Transverse colon (tissue), 4 donors: ENCODE measurements around the gene THBS1. TPM values are rescaled to one million over a fixed set of nuclear protein-coding genes. Genes with fewer than 3 reads are reported as not detected.

Experiments
- DNase-seq: peaks from one replicate; pipeline ENCODE4 v3.0.0-alpha.2; 2019
- H3K27ac ChIP-seq, 4 donors: fragments of 200-600 bp; sonication (generic); 2 replicates each; pipeline ENCODE4 v1.5.1; 2016 to 2018; ENCODE audit warnings: inconsistent platforms in 4 of 4
- H3K27me3 ChIP-seq: fragments of 200-600 bp; sonication (generic); 2 replicates; pipeline ENCODE4 v1.5.1; 2017; ENCODE audit warnings: inconsistent platforms
- H3K36me3 ChIP-seq, 4 donors: fragments of 200-600 bp; sonication (generic); 2 replicates each; pipeline ENCODE4 v1.5.1; 2017 to 2019; ENCODE audit warnings: inconsistent platforms in 4 of 4
- H3K4me1 ChIP-seq, 4 donors: fragments of 200-600 bp; sonication (generic); 2 replicates each; pipeline ENCODE4 v1.5.1; 2017 to 2020; ENCODE audit warnings: inconsistent platforms in 4 of 4
- H3K4me3 ChIP-seq, 4 donors: fragments of 200-600 bp; sonication (generic); 1 replicate in 1 of 4; 2 replicates in 3 of 4; pipeline versions ENCODE4 v1.5.1 to v1.6.1; 2017 to 2019; ENCODE audit warnings: inconsistent platforms in 4 of 4
- H3K9me3 ChIP-seq, 2 donors: fragments of 200-600 bp; sonication (generic); 2 replicates each; pipeline ENCODE4 v1.5.1; 2017 to 2019; ENCODE audit warnings: inconsistent platforms in 2 of 2
- CTCF ChIP-seq, 5 experiments: fragments of 200-600 bp in 3 of 5; fragments of 450-650 bp in 2 of 5; sonication (generic) in 3 of 5; IDR thresholded peaks; 1 replicate in 2 of 5; 2 replicates in 3 of 5; pipeline ENCODE4 v1.5.1; 2016 to 2017; ENCODE audit warnings: antibody characterized with exemption in 5 of 5, inconsistent platforms in 3 of 5, mild to moderate bottlenecking in 2 of 5, moderate library complexity in 1 of 5
- EP300 ChIP-seq: sonication (generic); formaldehyde crosslinking; IDR thresholded peaks from one replicate; pipeline ENCODE4 v1.6.1; 2017; ENCODE audit warnings: antibody characterized with exemption, low read depth
- POLR2A ChIP-seq: fragments of 450-650 bp; IDR thresholded peaks from one replicate; pipeline ENCODE4 v1.6.1; 2016; ENCODE audit warnings: antibody characterized with exemption, mild to moderate bottlenecking, moderate library complexity
- POLR2AphosphoS5 ChIP-seq, 3 donors: sonication (generic); formaldehyde crosslinking; IDR thresholded peaks; one replicate each; pipeline ENCODE4 v1.6.1; 2016; ENCODE audit warnings: antibody characterized with exemption in 3 of 3
- WGBS, 2 donors: methylation state at CpG; one replicate each; pipeline ENCODE4 v1.1.5; 2018; ENCODE audit warnings: low coverage in 1 of 2; 5-methylcytosine and 5-hydroxymethylcytosine counted together
- in situ Hi-C, 4 donors: fragments of 200-750 bp; cut with MboI; loops; one replicate each; pipeline versions ENCODE4 v1.15.0 to v1.15.1; 2017; ENCODE audit warnings: low sequenced_read_pairs in 3 of 4, low pct_ligation_motif_present in 1 of 4, low pct_unique_long_range_greater_than_20kb in 1 of 4
- intact Hi-C: fragments of 100-400 bp; cut with DNase I; formaldehyde crosslinking; loops from one replicate; pipeline ENCODE4 v1.15.1; 2023; ENCODE audit warnings: low total_unique reads
- total RNA-seq, 4 donors: library from RNA; depleted of rRNA; stranded (reverse); fragments of >200 nt; gene quantifications; one replicate each; pipeline ENCODE4 v1.1.0, GENCODE V29; 2016

Gene THBS1
- total RNA-seq, 4 donors from 2014 or later = 197 to 753 (median 410) TPM

DNA sequence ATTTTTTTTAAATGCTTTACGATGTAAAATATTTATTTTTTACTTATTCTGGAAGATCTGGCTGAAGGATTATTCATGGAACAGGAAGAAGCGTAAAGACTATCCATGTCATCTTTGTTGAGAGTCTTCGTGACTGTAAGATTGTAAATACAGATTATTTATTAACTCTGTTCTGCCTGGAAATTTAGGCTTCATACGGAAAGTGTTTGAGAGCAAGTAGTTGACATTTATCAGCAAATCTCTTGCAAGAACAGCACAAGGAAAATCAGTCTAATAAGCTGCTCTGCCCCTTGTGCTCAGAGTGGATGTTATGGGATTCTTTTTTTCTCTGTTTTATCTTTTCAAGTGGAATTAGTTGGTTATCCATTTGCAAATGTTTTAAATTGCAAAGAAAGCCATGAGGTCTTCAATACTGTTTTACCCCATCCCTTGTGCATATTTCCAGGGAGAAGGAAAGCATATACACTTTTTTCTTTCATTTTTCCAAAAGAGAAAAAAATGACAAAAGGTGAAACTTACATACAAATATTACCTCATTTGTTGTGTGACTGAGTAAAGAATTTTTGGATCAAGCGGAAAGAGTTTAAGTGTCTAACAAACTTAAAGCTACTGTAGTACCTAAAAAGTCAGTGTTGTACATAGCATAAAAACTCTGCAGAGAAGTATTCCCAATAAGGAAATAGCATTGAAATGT, 15.6 kb downstream of the THBS1 start:
- WGBS, 2 donors = 36 to 44% methylated on average over 5 of the region's 5 CpGs
- H3K27ac ChIP-seq = peak overlapping the region; percentile 65 to 86 (median 78)
- intact Hi-C loops (no loop called here), in situ Hi-C loops (loop anchor here in 3 of 4 donors (25.0 kb wide), 2 partner anchors 166 to 884 kb away; no protein-coding TSS in a partner anchor)
- peaks cover 9 to 72% (median 48%) of the 10 kb centered on the region in 4 donors for H3K4me1 ChIP-seq
- no peak for DNase-seq
- H3K9me3 ChIP-seq = no peaks in the 10 kb centered on the region
- peaks cover 0 to 40% (median 15%) of the 10 kb centered on the region in 4 donors for H3K36me3 ChIP-seq
- H3K27me3 ChIP-seq = no peaks in the 10 kb centered on the region
- H3K4me3 ChIP-seq = no peak overlapping the region
- peak; percentile 8 to 25 (median 10) for TF ChIP-seq POLR2AphosphoS5 (IDR thresholded peaks at IDR 0.05)
- no peak for TF ChIP-seq POLR2A

DNA sequence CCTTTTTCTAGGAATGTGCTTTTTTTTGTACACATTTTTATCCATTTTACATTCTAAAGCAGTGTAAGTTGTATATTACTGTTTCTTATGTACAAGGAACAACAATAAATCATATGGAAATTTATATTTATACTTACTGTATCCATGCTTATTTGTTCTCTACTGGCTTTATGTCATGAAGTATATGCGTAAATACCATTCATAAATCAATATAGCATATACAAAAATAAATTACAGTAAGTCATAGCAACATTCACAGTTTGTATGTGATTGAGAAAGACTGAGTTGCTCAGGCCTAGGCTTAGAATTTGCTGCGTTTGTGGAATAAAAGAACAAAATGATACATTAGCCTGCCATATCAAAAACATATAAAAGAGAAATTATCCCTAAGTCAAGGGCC, 16.5 kb downstream of the THBS1 start:
- peaks cover 0 to 32% (median 11%) of the 10 kb centered on the region in 4 donors for H3K36me3 ChIP-seq
- in situ Hi-C loops (loop anchor here in 3 of 4 donors (25.0 kb wide), 2 partner anchors 165 to 885 kb away; no protein-coding TSS in a partner anchor), intact Hi-C loops (no loop called here)
- H3K4me1 ChIP-seq = peaks cover 9 to 72% (median 48%) of the 10 kb centered on the region in 4 donors
- no peaks in the 10 kb centered on the region for H3K9me3 ChIP-seq
- no peak overlapping the region for H3K4me3 ChIP-seq
- no peak for TF ChIP-seq POLR2A
- TF ChIP-seq EP300 = no peak
- TF ChIP-seq CTCF (IDR thresholded peaks at IDR 0.05) = no peak
- no peak for TF ChIP-seq POLR2AphosphoS5 (IDR thresholded peaks at IDR 0.05)
- peak overlapping the region; percentile 76 to 86 (median 82) for H3K27ac ChIP-seq
- no peak for DNase-seq
- 59 to 66% methylated on average over 2 of the region's 2 CpGs for WGBS, 2 donors
- H3K27me3 ChIP-seq = no peaks in the 10 kb centered on the region

DNA sequence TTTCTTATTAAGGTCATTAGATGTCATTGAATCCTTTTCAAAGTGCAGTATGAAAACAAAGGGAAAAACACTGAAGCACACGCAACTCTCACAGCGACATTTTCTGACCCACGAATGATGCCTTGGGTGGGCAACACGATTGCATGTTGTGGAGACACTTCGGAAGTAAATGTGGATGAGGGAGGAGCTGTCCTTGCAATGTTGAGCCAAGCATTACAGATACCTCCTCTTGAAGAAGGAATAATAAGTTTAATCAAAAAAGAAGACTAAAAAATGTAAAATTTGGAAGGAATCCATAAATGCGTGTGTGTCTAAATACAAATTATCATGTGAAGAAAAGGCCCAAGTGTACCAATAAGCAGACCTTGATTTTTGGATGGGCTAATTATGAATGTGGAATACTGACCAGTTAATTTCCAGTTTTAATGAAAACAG, 16.9 kb downstream of the THBS1 start:
- Histone ChIP-seq H3K4me3 (no peak overlapping the region), H3K27ac (peak overlapping the region; percentile 76 to 86 (median 82)), H3K9me3 (no peaks in the 10 kb centered on the region), H3K36me3 (peaks cover 0 to 28% (median 11%) of the 10 kb centered on the region in 4 donors), H3K4me1 (peaks cover 9 to 72% (median 48%) of the 10 kb centered on the region in 4 donors), H3K27me3 (no peaks in the 10 kb centered on the region)
- intact Hi-C loops (no loop called here), in situ Hi-C loops (loop anchor here in 3 of 4 donors (25.0 kb wide), 2 partner anchors 165 to 885 kb away; no protein-coding TSS in a partner anchor)
- DNase-seq = no peak
- TF ChIP-seq POLR2A (no peak), CTCF (IDR thresholded peaks at IDR 0.05) (no peak), POLR2AphosphoS5 (IDR thresholded peaks at IDR 0.05) (peak in 2 of 3 donors; percentile 14 to 43)
- WGBS, 2 donors = 58 to 70% methylated on average over 6 of the region's 6 CpGs

- peak overlapping the region; percentile 76 to 86 (median 82) for H3K27ac ChIP-seq
- in situ Hi-C loops = loop anchor here in 3 of 4 donors (25.0 kb wide), 2 partner anchors 164 to 886 kb away; no protein-coding TSS in a partner anchor
Observed at GRCh38 chr15:39598186-39598850, 17.4 kb downstream of the THBS1 start.

More at GRCh38 chr15:39598186-39598850, 17.4 kb downstream of the THBS1 start:
- no peaks in the 10 kb centered on the region for H3K9me3 ChIP-seq
- H3K4me1 ChIP-seq = peaks cover 9 to 69% (median 47%) of the 10 kb centered on the region in 4 donors
- intact Hi-C loops = no loop called here
- DNase-seq = no peak
- H3K4me3 ChIP-seq = no peak overlapping the region
- H3K27me3 ChIP-seq = no peaks in the 10 kb centered on the region
- no peak for TF ChIP-seq POLR2A
- TF ChIP-seq EP300 = no peak
- peak in 1 of 3 donors; percentile 21 for TF ChIP-seq POLR2AphosphoS5 (IDR thresholded peaks at IDR 0.05)
- peaks cover 0 to 22% (median 11%) of the 10 kb centered on the region in 4 donors for H3K36me3 ChIP-seq
- WGBS, 2 donors = 20 to 33% methylated on average over 3 of the region's 3 CpGs
